HG02678 (cell line): ENCODE measurements around the gene MBD4.

Source experiments
- ATAC-seq: cut with Tn5 transposase; IDR thresholded peaks from one replicate; pipeline ENCODE4 v1.9.1; 2021; ENCODE audit warnings: mild to moderate bottlenecking, moderate library complexity; ENCODE audit not compliant: unreplicated experiment

The MBD4 gene

GRCh38 chr3:129463716-129464115 lies 24.0 kb upstream of the MBD4 start:
- no peak for ATAC-seq

- no peak for ATAC-seq
These were observed 23.3 kb upstream of the MBD4 start for GRCh38 chr3:129463094-129463493.

GRCh38 chr3:129462361-129462968 lies 22.7 kb upstream of the MBD4 start:
- ATAC-seq: no peak

GRCh38 chr3:129461461-129462146 lies 21.9 kb upstream of the MBD4 start:
- no peak for ATAC-seq

GRCh38 chr3:129461022-129461421 lies 21.3 kb upstream of the MBD4 start:
- no peak for ATAC-seq

GRCh38 chr3:129460572-129460971 lies 20.8 kb upstream of the MBD4 start:
- ATAC-seq: no peak

GRCh38 chr3:129460155-129460554 lies 20.4 kb upstream of the MBD4 start:
- ATAC-seq: no peak

GRCh38 chr3:129453732-129454131 lies 14.0 kb upstream of the MBD4 start:
- no peak for ATAC-seq

- no peak for ATAC-seq
These were observed 9.7 kb upstream of the MBD4 start for GRCh38 chr3:129449279-129450115.

GRCh38 chr3:129448186-129448895 lies 8.6 kb upstream of the MBD4 start:
- ATAC-seq: no peak

GRCh38 chr3:129446926-129447325 lies 7.2 kb upstream of the MBD4 start:
- no peak for ATAC-seq

GRCh38 chr3:129445471-129445870 lies 5.7 kb upstream of the MBD4 start:
- ATAC-seq: no peak

- ATAC-seq: no peak
These were observed 3.2 kb upstream of the MBD4 start for GRCh38 chr3:129442947-129443346.

- no peak for ATAC-seq
These were observed 2.7 kb upstream of the MBD4 start for GRCh38 chr3:129442486-129442885.

GRCh38 chr3:129441782-129442181 lies 2.0 kb upstream of the MBD4 start:
- ATAC-seq: no peak

- no peak for ATAC-seq
These were observed 1.5 kb upstream of the MBD4 start for GRCh38 chr3:129441215-129441614.

GRCh38 chr3:129440618-129441190 lies 956 bp upstream of the MBD4 start:
- no peak for ATAC-seq

- ATAC-seq: peak; percentile 24
These were observed 427 bp downstream of the MBD4 start for GRCh38 chr3:129439226-129439816.

- no peak for ATAC-seq
These were observed 4.4 kb downstream of the MBD4 start for GRCh38 chr3:129435367-129435766.

GRCh38 chr3:129434140-129434539 lies 5.6 kb downstream of the MBD4 start:
- ATAC-seq: no peak

- ATAC-seq: no peak
These were observed 6.2 kb downstream of the MBD4 start for GRCh38 chr3:129433565-129433964.
